ENCODE results near the gene ZNF319. TPM values are rescaled to one million over a fixed set of nuclear protein-coding genes. Genes with fewer than 3 reads are reported as not detected.
"Not testable (repeated sequence)": the region's sequence is repeated elsewhere in the genome, so short reads cannot be mapped to it uniquely, and the experiment has no call there.

ZNF319 gene
- total and polyA plus RNA-seq, 5 experiments from 2014 or later = 3.7 to 21.6 (median 10.7) TPM

DNA sequence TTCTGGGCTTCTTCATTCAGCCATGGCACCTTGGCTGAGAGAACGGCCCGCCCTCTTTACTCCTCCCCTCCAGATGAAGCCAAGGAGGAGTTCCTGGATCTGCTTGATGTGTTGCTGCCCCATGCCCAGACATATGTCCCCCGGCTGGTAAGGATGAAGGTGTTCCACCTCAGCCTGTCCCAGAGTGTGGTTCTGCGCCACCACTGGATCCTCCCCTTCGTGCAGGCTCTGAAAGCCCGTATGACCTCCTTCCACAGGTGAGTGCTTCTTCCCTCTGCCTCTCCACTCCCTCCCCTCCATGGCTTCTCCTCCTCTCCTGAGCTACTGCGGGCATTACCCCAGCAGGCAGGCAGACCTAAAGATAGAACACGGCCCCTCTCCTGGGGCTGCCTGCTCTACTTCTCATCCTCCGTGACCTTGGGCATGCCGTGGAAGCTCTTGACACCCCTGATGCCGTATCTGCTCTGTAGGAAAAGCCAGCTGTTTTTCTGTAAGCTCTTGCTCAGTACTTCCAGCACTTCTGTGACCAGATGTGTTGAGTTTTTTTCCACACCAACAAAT is 9.5 kb upstream of the ZNF319 start:
- Mint-ChIP-seq H3K9me3 (no peaks in the 10 kb centered on the region), H3K27ac (peak overlapping the region in 1 of 10 donors; percentile 63), H3K27me3 (no peaks in the 10 kb centered on the region), H3K36me3 (peaks cover 0 to 63% (median 28%) of the 10 kb centered on the region in 3 donors), H3K4me3 (no peak overlapping the region), H3K4me1 (peaks cover 2 to 8% (median 4%) of the 10 kb centered on the region in 4 donors)
- ATAC-seq (no peak), DNase-seq (peak in 1 of 10 donors; percentile 50)
- POLR2A ChIA-PET = no interaction called here

DNA sequence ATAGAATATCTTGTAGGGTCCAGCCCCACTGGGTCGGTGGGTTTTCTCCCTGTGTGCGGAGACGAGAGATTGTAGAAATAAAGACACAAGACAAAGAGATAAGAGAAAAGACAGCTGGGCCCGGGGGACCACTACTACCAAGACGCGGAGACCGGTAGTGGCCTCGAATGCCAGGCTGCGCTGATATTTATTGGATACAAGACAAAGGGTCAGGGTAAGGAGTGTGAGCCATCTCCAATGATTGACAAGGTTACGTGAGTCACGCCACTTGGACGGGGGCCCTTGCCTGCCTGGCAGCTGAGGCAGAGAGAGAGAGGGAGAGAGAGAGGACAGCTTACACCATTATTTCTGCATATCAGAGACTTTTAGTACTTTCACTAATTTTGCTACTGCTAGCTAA is 4.3 kb upstream of the ZNF319 start:
- POLR2A ChIA-PET = interaction anchor here (0.6 kb wide), 1 partner anchor 20 kb away, joined by 3 read pairs; no protein-coding TSS in a partner anchor
- peak in 1 of 10 donors; percentile 24 for DNase-seq
- H3K4me3 Mint-ChIP-seq, H3K9me3 Mint-ChIP-seq, H3K27me3 Mint-ChIP-seq, ATAC-seq: not testable (repeated sequence)
- peaks cover 0 to 54% (median 17%) of the 10 kb centered on the region in 3 donors for H3K36me3 Mint-ChIP-seq
- H3K4me1 Mint-ChIP-seq = peaks cover 11 to 41% (median 35%) of the 10 kb centered on the region in 4 donors
- H3K27ac Mint-ChIP-seq = peak overlapping the region in 2 of 10 donors; percentile 18 to 37

DNA sequence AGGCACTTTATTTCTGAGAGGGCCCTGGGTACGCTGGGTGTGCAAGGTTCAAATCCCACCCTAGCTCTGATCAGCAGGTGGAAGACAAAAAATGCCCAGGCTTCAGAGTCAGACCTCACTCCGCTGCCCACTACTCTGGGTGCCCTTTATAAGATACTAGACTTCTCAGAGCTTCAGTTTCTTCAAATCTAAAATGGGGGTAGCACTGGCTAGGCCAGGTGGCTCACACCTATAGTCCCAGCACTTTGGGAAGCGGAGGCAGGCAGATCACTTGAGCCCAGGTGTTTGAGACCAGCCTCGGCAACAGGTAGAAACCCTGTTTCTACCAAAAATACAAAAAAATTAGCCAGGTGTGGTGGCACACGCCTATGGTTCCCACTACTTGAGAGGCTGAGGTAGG is 2.5 kb upstream of the ZNF319 start:
- Mint-ChIP-seq H3K4me3 (peak overlapping the region in 6 of 10 donors; percentile 14 to 96 (median 30)), H3K27ac (no peak overlapping the region), H3K4me1 (peaks cover 24 to 57% (median 52%) of the 10 kb centered on the region in 4 donors), H3K36me3 (peaks cover 0 to 43% (median 12%) of the 10 kb centered on the region in 3 donors), H3K27me3 (no peaks in the 10 kb centered on the region), H3K9me3 (no peaks in the 10 kb centered on the region)
- ATAC-seq (no peak), DNase-seq (peak in 1 of 10 donors; percentile 15)
- POLR2A ChIA-PET = no interaction called here

DNA sequence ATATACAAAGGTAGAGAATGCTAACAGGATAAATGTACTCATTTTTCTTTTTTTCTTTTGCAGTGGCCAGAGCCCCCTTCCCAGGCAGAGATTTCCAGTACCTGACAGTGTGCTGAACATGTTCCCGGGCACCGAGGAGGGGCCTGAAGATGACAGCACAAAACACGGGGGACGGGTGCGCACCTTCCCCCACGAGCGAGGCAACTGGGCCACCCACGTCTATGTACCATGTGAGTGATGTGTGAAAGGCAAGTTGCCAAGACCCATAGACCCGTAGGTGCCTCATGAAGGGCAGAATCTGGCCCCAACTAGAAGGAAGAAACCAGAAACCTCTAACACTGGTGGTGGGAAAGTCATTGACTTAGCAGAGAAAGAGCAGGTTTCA is 1.9 kb upstream of the ZNF319 start:
- Mint-ChIP-seq H3K9me3 (no peaks in the 10 kb centered on the region), H3K36me3 (peaks cover 0 to 48% (median 12%) of the 10 kb centered on the region in 3 donors), H3K27ac (peak overlapping the region in 7 of 10 donors; percentile 52 to 95 (median 81)), H3K4me1 (peaks cover 25 to 63% (median 57%) of the 10 kb centered on the region in 4 donors), H3K27me3 (no peaks in the 10 kb centered on the region), H3K4me3 (peak overlapping the region in 7 of 10 donors; percentile 8 to 96 (median 74))
- POLR2A ChIA-PET = interaction anchor here (5.6 kb wide), 1 partner anchor 15 kb away, joined by 26 read pairs; no protein-coding TSS in a partner anchor
- peak in 1 of 10 donors; percentile 52 for DNase-seq
- no peak for ATAC-seq

DNA sequence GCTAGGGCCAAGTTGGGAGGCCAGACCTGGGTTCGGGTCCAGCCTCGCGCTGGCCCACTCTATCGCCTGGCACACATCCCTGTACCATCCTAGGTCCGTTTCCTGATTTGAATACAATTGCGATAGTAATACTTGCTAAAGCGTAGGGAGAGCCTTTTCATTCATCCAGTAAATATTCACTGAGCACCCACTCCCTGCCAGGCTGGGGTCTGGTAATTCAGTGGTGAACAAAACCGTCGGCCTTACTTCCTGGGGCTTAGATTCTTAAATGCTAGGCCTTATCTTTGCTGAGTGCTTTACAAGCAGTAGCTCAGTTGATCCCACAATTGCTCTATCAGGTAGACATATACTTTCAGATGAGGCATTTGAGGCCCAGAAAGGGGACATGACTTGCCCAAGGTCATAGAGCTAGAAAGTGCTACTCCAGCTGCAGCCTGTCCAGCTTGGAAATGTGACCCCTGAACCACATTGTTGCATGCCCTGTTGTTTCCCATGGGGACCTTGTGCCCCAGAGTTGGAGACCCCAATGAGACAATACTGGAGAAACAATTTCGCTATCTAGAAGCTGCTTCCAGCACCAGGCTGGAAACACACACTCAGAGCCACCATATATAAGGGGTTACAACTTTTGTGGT is 1.4 kb upstream of the ZNF319 start:
- Mint-ChIP-seq H3K36me3 (peaks cover 0 to 49% (median 10%) of the 10 kb centered on the region in 3 donors), H3K27me3 (no peaks in the 10 kb centered on the region), H3K9me3 (no peaks in the 10 kb centered on the region), H3K4me1 (peaks cover 26 to 65% (median 61%) of the 10 kb centered on the region in 4 donors), H3K4me3 (peak overlapping the region; percentile 65 to 96 (median 91)), H3K27ac (peak overlapping the region; percentile 69 to 95 (median 88))
- POLR2A ChIA-PET = interaction anchor here (1.0 to 5.6 kb wide), 4 partner anchors 14 to 459 kb away, joined by 3 to 26 read pairs (median 15); partner anchors contain the start of genes ADGRG5 and KATNB1
- DNase-seq = no peak
- no peak for ATAC-seq

DNA sequence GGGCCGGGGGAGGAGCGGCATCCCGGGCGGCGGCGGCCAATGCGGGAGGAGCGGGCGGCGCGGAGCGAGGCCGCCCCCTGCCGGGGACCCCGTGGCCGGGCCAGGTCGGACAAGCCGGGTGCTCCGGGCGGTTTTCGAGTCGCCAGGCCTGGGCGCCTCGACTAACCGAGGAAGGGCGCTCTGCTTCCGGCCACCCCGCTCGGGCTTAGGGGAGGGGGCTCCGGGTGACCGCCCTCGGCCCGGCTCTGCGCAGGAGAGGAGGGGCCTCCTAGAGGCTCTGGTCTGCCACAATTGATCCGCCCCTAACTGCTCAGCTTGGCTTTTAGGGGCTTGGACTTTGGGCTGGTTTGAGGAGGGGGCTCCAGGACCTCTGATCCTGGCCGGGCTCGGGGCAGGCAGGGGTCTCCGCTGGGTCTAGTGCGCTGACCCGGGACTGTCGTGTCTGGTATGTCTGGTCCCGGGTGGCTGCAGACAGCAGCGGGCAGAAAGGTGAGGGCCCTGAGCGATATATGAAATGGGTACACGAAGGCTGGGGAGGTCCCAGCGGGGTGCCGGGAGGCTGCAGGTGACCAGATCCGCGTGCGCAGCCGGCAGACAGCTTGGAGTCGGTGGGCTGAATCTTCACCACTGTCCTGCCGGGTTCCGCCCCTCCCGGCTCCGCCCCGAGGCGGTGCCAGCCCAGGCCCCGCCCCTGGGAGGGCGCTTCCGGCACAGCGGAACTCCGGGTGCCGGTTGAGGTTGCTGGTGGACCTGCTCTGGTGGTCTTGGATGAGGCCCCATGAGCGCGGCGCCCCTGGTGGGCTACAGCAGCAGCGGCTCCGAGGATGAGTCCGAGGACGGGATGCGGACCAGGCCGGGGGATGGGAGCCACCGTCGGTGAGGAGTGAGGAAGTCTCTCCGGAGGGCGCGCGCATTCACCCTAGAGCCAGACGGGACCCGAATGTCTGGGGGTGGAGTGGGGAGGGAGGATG is 519 bp upstream of the ZNF319 start, which contains the start of gene USB1:
Gene USB1 (plus strand): TSS at position 702 of the 971 bp plus-strand sequence. CDS start 77 bp downstream, at position 779.
- Mint-ChIP-seq H3K36me3 (peaks cover 0 to 41% (median 2%) of the 10 kb centered on the region in 3 donors), H3K27ac (peak within 1 kb of the TSS; percentile 79 to 97 (median 91)), H3K4me1 (peaks cover 26 to 67% (median 63%) of the 10 kb centered on the region in 4 donors), H3K4me3 (peak within 1 kb of the TSS; percentile 88 to 96 (median 91)), H3K27me3 (no peaks in the 10 kb centered on the region), H3K9me3 (no peaks in the 10 kb centered on the region)
- POLR2A ChIA-PET = interaction anchor here (1.0 to 5.6 kb wide), 11 partner anchors 12 to 458 kb away, joined by 3 to 26 read pairs (median 5); partner anchors contain the start of genes ADGRG5, CFAP20 and KATNB1
- DNase-seq = peak; percentile 73 to 90 (median 88)
- ATAC-seq = peak; percentile 75 to 76

DNA sequence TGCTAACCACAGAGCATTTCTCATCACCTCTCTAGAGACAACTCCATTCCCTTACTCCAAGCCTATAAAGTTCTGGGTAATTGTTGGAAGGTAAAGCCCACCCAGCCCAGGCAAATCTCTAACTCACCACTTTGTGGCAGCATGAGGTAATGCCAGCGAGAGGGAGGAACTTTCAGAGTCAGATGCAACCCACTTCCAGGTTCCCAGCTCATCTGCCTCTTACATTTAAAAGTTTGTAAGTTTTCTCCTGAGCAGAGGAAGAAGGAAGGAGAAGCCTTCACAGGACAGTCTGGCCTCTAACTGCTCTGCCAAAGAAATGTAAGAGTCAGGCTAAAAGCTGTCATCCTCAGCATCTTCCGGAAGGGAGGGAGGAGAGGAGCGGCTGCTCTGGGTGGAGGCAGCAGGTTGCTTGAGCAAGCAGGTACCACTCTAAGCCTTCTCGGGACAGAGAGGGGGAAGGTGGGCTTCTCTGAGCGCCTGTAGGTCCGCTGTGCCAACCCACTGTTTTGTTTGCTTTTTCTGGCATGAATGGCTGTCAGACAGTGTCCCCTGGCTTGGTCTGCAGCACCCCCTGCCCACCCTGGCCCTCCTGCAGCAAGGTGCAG is 1.0 kb downstream of the ZNF319 start:
- Mint-ChIP-seq H3K27me3 (no peaks in the 10 kb centered on the region), H3K4me1 (peaks cover 27 to 75% (median 65%) of the 10 kb centered on the region in 4 donors), H3K27ac (peak overlapping the region; percentile 80 to 96 (median 90)), H3K9me3 (no peaks in the 10 kb centered on the region), H3K4me3 (peak overlapping the region; percentile 79 to 91 (median 84)), H3K36me3 (peaks cover 0 to 40% (median 0%) of the 10 kb centered on the region in 3 donors)
- ATAC-seq (peak; percentile 26 to 47), DNase-seq (peak in 8 of 10 donors; percentile 16 to 70 (median 54))
- POLR2A ChIA-PET = interaction anchor here (0.6 to 5.6 kb wide), 11 partner anchors 12 to 876 kb away, joined by 3 to 26 read pairs (median 5); partner anchors contain the start of genes CFAP20 and KATNB1

DNA sequence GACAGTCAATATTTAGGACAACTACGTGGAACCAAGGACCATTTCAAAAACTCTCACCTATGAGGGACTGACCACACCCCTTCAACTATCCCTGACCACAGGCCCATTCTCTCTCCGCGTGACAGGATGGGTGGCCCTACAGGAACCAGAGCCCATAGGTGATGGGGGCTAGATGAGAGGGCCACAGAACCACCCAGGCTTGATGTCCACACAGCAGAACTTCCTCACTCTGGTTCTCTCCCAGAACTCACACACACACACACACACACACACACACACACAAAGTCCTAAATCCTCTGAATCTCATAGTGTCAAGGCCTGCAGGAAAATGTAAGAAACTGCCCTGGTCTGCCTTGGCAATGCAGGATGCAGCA is 1.5 kb downstream of the ZNF319 start:
- no peaks in the 10 kb centered on the region for H3K9me3 Mint-ChIP-seq
- peak overlapping the region; percentile 80 to 96 (median 90) for H3K27ac Mint-ChIP-seq
- DNase-seq (peak in 1 of 10 donors; percentile 27), ATAC-seq (no peak)
- H3K36me3 Mint-ChIP-seq = peaks cover 0 to 35% (median 0%) of the 10 kb centered on the region in 3 donors
- peak overlapping the region; percentile 79 to 91 (median 84) for H3K4me3 Mint-ChIP-seq
- H3K27me3 Mint-ChIP-seq = no peaks in the 10 kb centered on the region
- H3K4me1 Mint-ChIP-seq = peaks cover 30 to 77% (median 65%) of the 10 kb centered on the region in 4 donors
- POLR2A ChIA-PET = interaction anchor here (0.6 to 5.6 kb wide), 8 partner anchors 11 to 875 kb away, joined by 3 to 26 read pairs (median 6); partner anchors contain the start of gene KATNB1

DNA sequence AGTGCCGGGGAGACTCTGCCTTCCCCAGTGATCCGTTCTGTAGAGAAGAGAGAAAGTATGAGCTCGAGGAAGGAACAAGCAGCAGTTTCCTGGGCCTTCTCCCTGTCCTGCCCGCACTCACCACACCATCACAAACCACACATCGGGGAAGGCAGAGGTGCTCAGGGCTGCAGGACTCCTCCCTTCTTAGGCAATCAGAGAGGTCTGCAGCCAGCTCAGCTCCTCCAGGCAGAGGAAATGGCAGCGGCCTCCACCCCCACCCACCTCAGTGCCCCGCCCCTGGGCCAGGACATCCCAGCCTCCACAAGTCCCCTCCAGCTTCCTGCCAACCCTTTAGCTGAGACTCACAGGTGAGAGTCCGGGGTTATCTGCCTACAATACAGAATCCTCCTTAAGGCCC is 2.0 kb downstream of the ZNF319 start:
- no peaks in the 10 kb centered on the region for H3K27me3 Mint-ChIP-seq
- no peaks in the 10 kb centered on the region for H3K9me3 Mint-ChIP-seq
- peak overlapping the region; percentile 79 to 91 (median 84) for H3K4me3 Mint-ChIP-seq
- H3K4me1 Mint-ChIP-seq = peaks cover 30 to 78% (median 62%) of the 10 kb centered on the region in 4 donors
- H3K36me3 Mint-ChIP-seq = peaks cover 0 to 32% (median 0%) of the 10 kb centered on the region in 3 donors
- DNase-seq = peak in 9 of 10 donors; percentile 21 to 72 (median 40)
- H3K27ac Mint-ChIP-seq = peak overlapping the region; percentile 80 to 96 (median 90)
- POLR2A ChIA-PET = interaction anchor here (1.1 to 5.6 kb wide), 4 partner anchors 11 to 309 kb away, joined by 3 to 26 read pairs (median 11); partner anchors contain the start of gene KATNB1
- peak in 1 of 2 donors; percentile 14 for ATAC-seq

DNA sequence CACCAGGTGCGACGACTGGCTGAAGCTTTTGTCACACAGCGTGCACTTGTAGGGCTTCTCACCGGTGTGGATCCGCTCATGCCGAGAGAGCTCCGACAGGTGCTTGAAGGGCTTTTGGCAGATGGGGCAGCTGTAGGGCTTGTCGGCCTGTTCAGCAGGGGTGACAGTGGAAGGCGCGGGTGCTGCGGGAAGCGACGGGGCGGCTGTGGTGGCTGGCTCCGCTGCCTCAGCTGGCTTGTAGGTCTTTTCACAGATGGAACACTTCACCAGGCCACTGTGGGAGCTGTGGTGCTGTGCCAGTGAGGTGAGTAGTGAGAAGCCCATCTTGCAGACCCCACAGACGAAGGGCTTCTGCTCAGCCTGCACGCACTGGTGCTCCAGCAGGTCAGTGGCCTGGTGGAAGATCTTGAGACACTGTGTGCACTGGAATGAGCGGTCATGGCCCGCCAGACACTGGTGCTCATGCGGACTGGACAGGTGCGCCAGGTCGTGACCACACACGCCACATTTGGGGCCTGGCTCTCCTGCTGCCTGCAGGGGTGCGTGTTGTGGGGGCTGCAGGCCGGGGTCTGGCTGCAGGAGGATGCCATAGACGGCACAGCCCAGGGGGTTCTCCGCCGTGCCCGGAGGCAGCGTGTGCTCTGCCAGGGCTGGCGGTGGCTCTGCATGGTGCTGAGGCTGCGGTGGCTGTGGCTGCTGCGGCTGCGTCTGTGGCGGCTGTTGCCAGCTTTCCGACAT is 2.8 kb downstream of the ZNF319 start:
- Mint-ChIP-seq H3K27me3 (no peaks in the 10 kb centered on the region), H3K27ac (peak overlapping the region; percentile 80 to 96 (median 90)), H3K4me3 (peak overlapping the region; percentile 79 to 91 (median 84)), H3K9me3 (no peaks in the 10 kb centered on the region), H3K4me1 (peaks cover 33 to 77% (median 62%) of the 10 kb centered on the region in 4 donors), H3K36me3 (peaks cover 0 to 25% (median 0%) of the 10 kb centered on the region in 3 donors)
- ATAC-seq = no peak
- POLR2A ChIA-PET = interaction anchor here (0.7 to 5.6 kb wide), 3 partner anchors 10 to 308 kb away, joined by 3 to 26 read pairs (median 3); partner anchors contain the start of gene CFAP20
- no peak for DNase-seq
